Stimulated activated CD8-positive, alpha-beta memory T cell treated with anti-CD3 and anti-CD28 coated beads, Interleukin-2, amount 100 ng/mL, for 1 hour (primary cell): Measurements from ENCODE around the gene RALB.
"Not testable (repeated sequence)": the region's sequence is repeated elsewhere in the genome, so short reads cannot be mapped to it uniquely, and the experiment has no call there.

Experiments used
- DNase-seq, 2 donors: peaks; one replicate each; pipeline ENCODE4 v3.0.0-alpha.2; 2020; ENCODE audit warnings: low read depth in 2 of 2

RALB gene

GRCh38 chr2:120293096-120294007 lies 40.7 kb downstream of the RALB start:
- no peak for DNase-seq

DNA sequence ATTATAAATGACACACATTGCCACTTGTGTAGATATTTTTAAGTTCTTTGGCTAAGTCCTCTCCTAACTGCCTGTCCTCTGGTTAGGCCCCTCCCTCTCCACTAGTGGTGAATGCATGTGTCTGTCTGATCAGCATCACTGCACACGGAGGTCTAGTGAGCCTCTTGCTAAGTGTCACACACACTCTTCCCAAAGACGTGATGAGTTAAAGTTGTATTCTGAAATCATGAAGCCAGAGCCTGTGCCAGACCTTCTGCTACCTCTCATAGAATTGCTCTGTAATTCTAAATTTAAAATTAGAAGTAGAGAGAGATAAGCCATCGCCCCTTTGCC lies 41.3 kb downstream of the RALB start:
- DNase-seq, result no peak

GRCh38 chr2:120298173-120298835 lies 45.7 kb downstream of the RALB start:
- no peak for DNase-seq

GRCh38 chr2:120299004-120299403 lies 46.4 kb downstream of the RALB start:
- no peak for DNase-seq

GRCh38 chr2:120299561-120299960 lies 46.9 kb downstream of the RALB start:
- DNase-seq, result no peak

DNA sequence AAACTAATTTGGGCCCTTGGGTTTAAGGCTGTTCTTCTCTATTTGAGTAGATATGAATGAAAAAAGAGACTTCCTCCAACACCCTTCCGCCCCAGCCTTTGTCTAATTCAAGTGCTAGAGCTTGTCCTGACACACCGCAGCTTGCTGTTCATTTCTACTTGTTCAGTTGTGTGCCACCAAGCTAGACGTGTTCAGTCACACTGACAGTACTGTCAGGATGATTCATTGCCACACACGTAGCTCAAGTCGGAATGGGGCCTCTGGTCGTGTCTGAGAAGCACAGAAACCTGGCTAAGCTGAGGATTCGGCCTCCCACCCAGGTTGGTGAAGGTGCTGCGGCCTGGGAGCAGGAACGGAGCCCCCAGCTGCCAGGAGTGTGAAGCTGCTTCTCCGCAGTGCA lies 47.7 kb downstream of the RALB start:
- no peak for DNase-seq

- no peak for DNase-seq
Measured at GRCh38 chr2:120301284-120301683, 48.6 kb downstream of the RALB start.

- DNase-seq, result no peak
Measured at GRCh38 chr2:120302301-120302700, 49.6 kb downstream of the RALB start.

GRCh38 chr2:120303177-120303576 lies 50.5 kb downstream of the RALB start:
- no peak for DNase-seq

- DNase-seq, result no peak
Measured at GRCh38 chr2:120305296-120305695, 52.6 kb downstream of the RALB start.

DNA sequence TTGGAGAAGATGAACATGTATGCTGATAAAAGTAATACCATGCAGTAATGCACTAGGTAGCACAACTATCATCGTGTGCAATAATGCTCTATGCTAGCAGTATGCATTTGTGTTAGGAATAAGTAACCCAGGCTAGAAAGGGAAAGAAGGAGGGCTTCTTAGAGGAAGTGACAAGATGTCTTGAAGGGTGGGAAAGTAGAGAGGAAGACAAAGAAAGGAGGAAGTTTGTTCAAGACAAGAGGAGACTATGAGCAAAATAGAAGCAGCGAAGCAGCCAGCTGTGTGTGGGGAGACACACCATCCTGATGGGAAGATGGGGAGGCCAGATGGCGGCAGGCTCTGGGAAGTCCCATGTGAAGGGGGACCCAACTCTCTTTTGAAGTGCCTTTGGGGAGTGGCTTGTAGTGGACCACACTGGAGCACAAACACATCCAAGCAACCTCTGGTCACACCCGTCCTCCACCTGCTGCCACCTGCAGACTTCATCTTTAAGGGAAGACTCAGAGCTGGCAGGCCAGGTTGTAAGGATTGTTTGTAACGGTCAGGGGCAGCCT lies 53.4 kb downstream of the RALB start:
- DNase-seq, result no peak

GRCh38 chr2:120307482-120307881 lies 54.8 kb downstream of the RALB start:
- no peak for DNase-seq

GRCh38 chr2:120308038-120308910 lies 55.6 kb downstream of the RALB start:
- no peak for DNase-seq

- no peak for DNase-seq
Measured at GRCh38 chr2:120310136-120310535, 57.5 kb downstream of the RALB start.

DNA sequence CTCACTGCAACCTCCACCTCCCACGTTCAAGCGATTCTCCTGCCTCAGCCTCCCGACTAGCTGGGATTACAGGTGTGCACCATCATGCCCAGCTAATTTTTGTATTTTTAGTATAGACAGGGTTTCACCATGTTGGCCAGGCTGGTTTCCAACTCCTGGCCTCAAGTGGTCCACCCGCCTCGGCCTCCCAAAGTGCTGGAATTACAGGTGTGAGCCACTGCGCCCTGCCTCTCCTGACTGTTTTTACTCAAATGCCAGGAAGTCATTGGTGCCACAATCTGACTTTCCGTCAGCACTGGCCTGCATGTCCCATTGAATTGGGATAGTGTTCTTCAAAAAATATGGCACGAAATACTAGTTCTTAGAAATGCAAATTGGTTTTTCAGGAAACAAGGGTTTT lies 58.2 kb downstream of the RALB start:
- DNase-seq, result not testable (repeated sequence)

DNA sequence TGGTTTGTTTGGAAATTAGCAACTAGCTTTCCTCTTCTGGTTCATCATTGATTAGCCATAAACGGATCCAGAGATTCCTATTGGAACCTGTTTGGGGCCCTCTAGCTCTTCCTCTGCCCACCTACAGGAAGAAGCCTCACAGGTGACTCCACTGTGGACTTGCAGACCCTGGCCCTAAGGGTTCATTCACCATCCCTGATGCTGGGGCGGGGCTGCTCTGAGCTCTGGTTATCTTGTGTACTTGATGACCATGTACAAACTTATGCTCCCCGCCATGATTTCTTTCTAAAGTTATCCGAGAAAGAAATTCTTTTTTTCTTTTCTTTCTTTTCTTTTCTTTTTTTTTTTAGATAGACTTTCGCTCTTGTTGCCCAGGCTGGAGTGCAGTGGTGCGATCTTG lies 59.4 kb downstream of the RALB start:
- DNase-seq, result no peak

GRCh38 chr2:120312860-120313694 lies 60.4 kb downstream of the RALB start:
- DNase-seq, result peak; percentile 38 to 50

DNA sequence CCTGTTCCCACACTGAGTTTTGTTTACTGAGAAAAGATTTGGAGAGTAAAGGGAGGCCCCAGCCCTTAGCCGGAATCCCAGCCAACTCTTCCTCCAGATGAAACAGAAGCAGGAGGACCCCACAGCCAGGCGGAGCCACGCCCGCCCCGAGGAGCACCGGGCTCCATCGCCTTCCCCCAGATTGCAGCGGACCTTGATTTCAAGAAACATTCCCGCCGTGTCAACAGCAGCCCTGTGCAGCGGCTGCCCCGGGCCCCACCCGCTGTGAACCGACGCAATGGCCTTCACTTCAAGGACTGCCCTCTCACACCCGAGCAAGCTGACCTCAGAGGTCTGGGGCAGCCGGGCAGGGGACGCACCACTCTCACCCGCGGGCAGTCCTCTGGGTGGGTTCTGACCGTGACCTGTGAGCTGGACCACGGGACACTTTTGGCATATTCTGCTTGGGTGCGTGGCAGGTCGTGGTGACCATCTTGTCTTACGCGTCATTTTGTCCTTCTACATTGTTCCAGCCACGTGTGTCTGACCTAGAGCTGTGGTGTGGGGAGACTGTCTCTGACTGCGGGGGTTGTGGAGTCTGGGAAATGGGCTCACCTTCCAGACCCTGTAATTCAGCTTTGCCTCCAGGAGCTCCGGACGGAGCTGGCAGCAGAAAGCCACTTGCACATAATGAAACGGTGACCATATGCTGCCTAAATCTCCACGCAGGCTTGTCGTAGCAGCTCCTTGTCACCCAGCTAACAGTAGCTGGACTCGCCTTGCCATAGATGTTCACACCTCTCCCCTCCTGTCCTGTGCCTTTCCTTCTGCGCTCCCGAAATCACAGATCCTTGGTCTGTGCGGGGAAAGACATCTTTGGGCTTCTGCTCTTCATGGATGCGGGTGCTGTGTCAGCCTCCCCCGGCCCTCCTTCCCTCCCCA lies 61.3 kb downstream of the RALB start:
- no peak for DNase-seq

DNA sequence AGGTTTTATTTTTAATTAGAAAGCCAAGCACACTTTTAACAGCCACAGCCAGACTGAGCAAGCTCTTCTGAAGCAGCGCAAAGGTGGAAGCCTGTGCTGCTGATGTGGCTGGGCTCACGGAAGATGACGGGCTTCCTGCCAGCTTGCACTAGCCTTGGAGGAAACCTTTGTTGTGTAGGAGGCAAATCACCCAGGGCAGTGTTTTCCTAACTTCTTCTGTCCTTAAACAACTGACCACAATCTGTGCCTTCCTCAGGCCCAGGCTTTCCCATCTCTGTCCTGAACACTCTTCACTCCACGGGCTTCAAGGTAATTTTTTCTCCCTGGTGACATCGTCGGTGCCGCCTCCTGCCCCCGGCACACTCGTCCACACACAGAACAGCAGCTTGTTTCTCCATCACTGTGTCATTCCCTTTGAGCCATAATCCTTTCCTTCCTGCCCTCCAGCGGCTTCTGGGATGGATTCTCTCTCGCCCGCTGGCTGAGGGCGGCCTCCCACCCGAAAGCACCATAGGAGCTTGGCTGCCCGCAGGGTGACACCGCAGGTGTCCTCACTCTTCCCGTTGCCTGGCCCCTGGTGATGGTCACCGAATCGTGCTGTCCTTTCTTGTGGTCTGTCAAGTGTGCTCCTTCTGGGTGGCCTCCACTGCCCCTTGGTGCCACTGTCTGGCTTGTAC lies 62.2 kb downstream of the RALB start:
- DNase-seq, result no peak
